Endothelial cell of umbilical vein (primary cell): ENCODE measurements around the gene PPM1L. TPM values are rescaled to one million over a fixed set of nuclear protein-coding genes. Genes with fewer than 3 reads are reported as not detected.

ENCODE experiments used
- BruUV-seq: library from RNA; stranded (reverse); fragments of 400-500 nt; replicated peaks from 2 replicates; lab custom pipeline; 2021; lab: Mats Ljungman, UMichigan
- CTCF ChIA-PET: fragments of 300-600, 350-600 bp; sonication (Branson Sonifier 250); formaldehyde crosslinking; loops from one replicate; lab custom pipeline; 2021; ENCODE audit warnings: antibody characterized with exemption, inconsistent platforms; lab: Charles Lee
- POLR2A ChIA-PET: fragments of 300-600, 350-600 bp; sonication (Branson Sonifier 250); formaldehyde crosslinking; loops from one replicate; lab custom pipeline; 2021; ENCODE audit warnings: antibody characterized with exemption, inconsistent platforms; lab: Charles Lee
- DNase-seq: peaks from one replicate; pipeline ENCODE4 v3.0.0-alpha.2; 2011; ENCODE audit warnings: low read depth, low spot score
- FAIRE-seq: peaks from 2 replicates; lab custom pipeline; 2011; peaks lifted over from hg19 to GRCh38; lab: Jason Lieb, UNC
- H2AFZ ChIP-seq: 2 replicates; pipeline ENCODE4 v1.6.0; 2012; ENCODE audit warnings: low read depth, low read length, control low read depth, inconsistent platforms
- H3K27ac ChIP-seq: 2 replicates; pipeline ENCODE4 v1.5.1; 2011; ENCODE audit warnings: low read depth, mild to moderate bottlenecking, control low read depth, low read length, moderate library complexity; ENCODE audit not compliant: insufficient read depth
- H3K27me3 ChIP-seq, 2 experiments: 2 replicates each; pipeline versions ENCODE4 v1.6.0 to v1.6.1; 2011; ENCODE audit warnings: low read length in 2 of 2, mixed read lengths in 1 of 2; ENCODE audit not compliant: control insufficient read depth in 2 of 2, insufficient read depth in 2 of 2
- H3K36me3 ChIP-seq, 2 experiments: 2 replicates in 1 of 2; 3 replicates in 1 of 2; pipeline ENCODE4 v1.5.1; 2011; ENCODE audit warnings: low read length in 2 of 2, mild to moderate bottlenecking in 1 of 2, moderate library complexity in 1 of 2; ENCODE audit not compliant: control insufficient read depth in 2 of 2, insufficient read depth in 2 of 2; ENCODE audit errors: extremely low read depth in 1 of 2
- H3K4me1 ChIP-seq: 3 replicates; pipeline ENCODE4 v1.5.1; 2011; ENCODE audit warnings: mild to moderate bottlenecking, low read length; ENCODE audit not compliant: control insufficient read depth, insufficient read depth; ENCODE audit errors: extremely low read depth
- H3K4me2 ChIP-seq: 2 replicates; pipeline ENCODE4 v1.6.1; 2011; ENCODE audit warnings: low read length, control low read depth, mixed read lengths; ENCODE audit not compliant: insufficient read depth
- H3K4me3 ChIP-seq, 3 experiments: fragments of 200-600 bp in 1 of 3; sonication (generic), shearing (Covaris generic) in 1 of 3; replicated peaks in 1 of 3; 2 replicates each; pipeline ENCODE4 v1.5.1; 2011 to 2016; ENCODE audit warnings: control low read depth in 3 of 3, low read length in 3 of 3, mild to moderate bottlenecking in 2 of 3, inconsistent platforms in 1 of 3, low read depth in 1 of 3, moderate library complexity in 1 of 3; ENCODE audit not compliant: insufficient read depth in 1 of 3
- H3K79me2 ChIP-seq: 2 replicates; pipeline ENCODE4 v1.6.0; 2012; ENCODE audit warnings: low read length, inconsistent platforms; ENCODE audit not compliant: control insufficient read depth, insufficient read depth
- H3K9ac ChIP-seq: replicated peaks from 2 replicates; pipeline ENCODE3; 2011; ENCODE audit warnings: low read length, control low read depth; ENCODE audit not compliant: insufficient read depth; ENCODE audit errors: extremely low read depth
- H3K9me1 ChIP-seq: replicated peaks from 3 replicates; pipeline ENCODE4 v1.6.0; 2011; ENCODE audit warnings: mild to moderate bottlenecking, low read length; ENCODE audit not compliant: control insufficient read depth, insufficient read depth; ENCODE audit errors: extremely low read depth
- H3K9me3 ChIP-seq: replicated peaks from 2 replicates; pipeline ENCODE4 v1.5.1; 2012; ENCODE audit warnings: low read length, inconsistent platforms; ENCODE audit not compliant: control insufficient read depth, insufficient read depth
- H4K20me1 ChIP-seq: replicated peaks from 2 replicates; pipeline ENCODE3; 2011; ENCODE audit warnings: mild to moderate bottlenecking, low read length; ENCODE audit not compliant: control insufficient read depth, insufficient read depth; ENCODE audit errors: extremely low read depth
- EZH2 ChIP-seq: IDR thresholded peaks from 2 replicates; pipeline ENCODE4 v1.6.1; 2012; ENCODE audit warnings: borderline replicate concordance, low read depth, mild to moderate bottlenecking, moderate library complexity, low read length, inconsistent platforms; ENCODE audit not compliant: severe bottlenecking
- FOS ChIP-seq: IDR thresholded peaks from 2 replicates; pipeline ENCODE4 v1.6.1; 2011; ENCODE audit warnings: mild to moderate bottlenecking, low read length, moderate library complexity, borderline replicate concordance; ENCODE audit not compliant: insufficient read depth
- GATA2 ChIP-seq: IDR thresholded peaks from 2 replicates; pipeline ENCODE4 v1.7.0; 2011; ENCODE audit warnings: low read depth, mild to moderate bottlenecking, moderate library complexity, mixed read lengths, low read length; ENCODE audit not compliant: insufficient read length, insufficient read depth
- JUN ChIP-seq: IDR thresholded peaks from 2 replicates; pipeline ENCODE4 v1.6.1; 2011; ENCODE audit warnings: borderline replicate concordance, low read depth; ENCODE audit not compliant: insufficient read length, insufficient read depth
- MAX ChIP-seq: IDR thresholded peaks from 2 replicates; pipeline ENCODE4 v1.6.1; 2011; ENCODE audit not compliant: insufficient read depth, insufficient read length
- MYC ChIP-seq: IDR thresholded peaks from one replicate; pipeline ENCODE4 v1.6.1; 2011; ENCODE audit warnings: mild to moderate bottlenecking, low read depth, low read length
- POLR2A ChIP-seq: IDR thresholded peaks from 2 replicates; pipeline ENCODE4 v1.6.1; 2012; ENCODE audit warnings: low read depth, mild to moderate bottlenecking, control low read depth, low read length
- POLR2AphosphoS5 ChIP-seq: IDR thresholded peaks from 2 replicates; pipeline ENCODE4 v1.6.1; 2012; ENCODE audit warnings: low read depth, mild to moderate bottlenecking, control low read depth, low read length, moderate library complexity; ENCODE audit not compliant: insufficient read depth
- dilution Hi-C: fragments of 300-500 bp; cut with MboI; formaldehyde crosslinking; loops from one replicate; pipeline ENCODE4 v1.15.0; 2019; ENCODE audit warnings: low sequenced_read_pairs; ENCODE audit not compliant: extremely low pct_ligation_motif_present
- intact Hi-C: fragments of 100-400 bp; cut with micrococcal nuclease; formaldehyde crosslinking; loops from one replicate; pipeline ENCODE4 v1.10.0; 2022
- polyA plus RNA-seq, 4 experiments: library from polyadenylated mRNA; depleted of rRNA in 3 of 4; stranded (reverse) in 3 of 4; unstranded in 1 of 4; fragments of >200 nt; gene quantifications; 2 replicates each; pipeline versions ENCODE4 v1.2.1 to v1.2.3, GENCODE V29; 2011 to 2012; ENCODE audit warnings: missing spikeins in 1 of 4
- total RNA-seq: library from RNA; stranded (reverse); gene quantifications from 2 replicates; pipeline ENCODE4 v1.2.3, GENCODE V29; 2021
- TF ChIP-seq, protein P1 (sequence below), 2 donors: IDR thresholded peaks; 1 replicate in 1 of 2; 2 replicates in 1 of 2; pipeline ENCODE4 v1.5.1; 2011; ENCODE audit warnings: low read length in 2 of 2, mild to moderate bottlenecking in 2 of 2, moderate library complexity in 2 of 2, control low read depth in 1 of 2, inconsistent platforms in 1 of 2, low read depth in 1 of 2; ENCODE audit not compliant: insufficient read depth in 1 of 2; ENCODE audit errors: extremely low read depth in 1 of 2

Gene PPM1L
- total and polyA plus RNA-seq, 2 donors (not counting 3 experiments of a cell fraction or from before 2014, with no cell fraction given): 0.63 to 2.9 TPM

DNA sequence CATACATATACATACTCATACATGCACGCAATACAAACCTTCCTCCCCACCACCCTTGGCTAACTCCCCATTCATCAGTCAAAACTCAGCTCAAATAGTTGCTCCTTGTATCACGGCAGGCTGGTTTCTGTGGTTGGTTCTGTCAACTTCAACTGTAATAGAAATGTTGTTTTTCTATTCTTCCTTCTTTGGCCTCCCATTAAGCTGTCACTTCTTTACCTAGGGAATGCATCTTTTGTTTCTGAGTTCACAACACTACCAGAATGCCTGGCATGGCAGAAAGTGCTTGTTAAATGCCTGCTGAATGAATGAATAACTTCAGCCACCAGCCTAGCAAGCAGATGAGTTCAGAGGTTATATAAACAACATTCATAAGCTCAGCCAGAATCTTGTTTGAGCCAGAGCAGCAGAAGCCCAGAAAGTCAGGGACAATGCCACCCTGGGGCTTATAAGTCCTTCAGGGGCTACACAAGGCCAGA lies 286.0 kb downstream of the PPM1L start:
- H3K27me3 ChIP-seq: no peaks in the 10 kb centered on the region
- peaks cover 3% of the 10 kb centered on the region for H3K4me1 ChIP-seq
- no peaks in the 10 kb centered on the region for H3K36me3 ChIP-seq
- ChIA-PET POLR2A (no interaction called here), CTCF (interaction anchor here (1.4 to 1.6 kb wide), 2 partner anchors 10 to 63 kb away, joined by 3 to 5 read pairs; partner anchors contain the start of gene B3GALNT1)
- dilution Hi-C loops (no loop called here), intact Hi-C loops (no loop called here)
- no peaks in the 10 kb centered on the region for H3K79me2 ChIP-seq
- no peak overlapping the region for H2AFZ ChIP-seq
- no peak overlapping the region for H3K27ac ChIP-seq
- no TSS peak for BruUV-seq
- no peaks in the 10 kb centered on the region for H4K20me1 ChIP-seq
- H3K9me3 ChIP-seq: no peaks in the 10 kb centered on the region
- H3K9ac ChIP-seq: no peak overlapping the region
- no peak overlapping the region for H3K4me2 ChIP-seq
- H3K4me3 ChIP-seq: no peak overlapping the region
- FAIRE-seq (no peak), DNase-seq (peak; percentile 43)
- no peak for TF ChIP-seq POLR2AphosphoS5
- no peak for TF ChIP-seq EZH2
- TF ChIP-seq JUN: no peak
- TF ChIP-seq FOS: no peak
- TF ChIP-seq, protein P1, sequence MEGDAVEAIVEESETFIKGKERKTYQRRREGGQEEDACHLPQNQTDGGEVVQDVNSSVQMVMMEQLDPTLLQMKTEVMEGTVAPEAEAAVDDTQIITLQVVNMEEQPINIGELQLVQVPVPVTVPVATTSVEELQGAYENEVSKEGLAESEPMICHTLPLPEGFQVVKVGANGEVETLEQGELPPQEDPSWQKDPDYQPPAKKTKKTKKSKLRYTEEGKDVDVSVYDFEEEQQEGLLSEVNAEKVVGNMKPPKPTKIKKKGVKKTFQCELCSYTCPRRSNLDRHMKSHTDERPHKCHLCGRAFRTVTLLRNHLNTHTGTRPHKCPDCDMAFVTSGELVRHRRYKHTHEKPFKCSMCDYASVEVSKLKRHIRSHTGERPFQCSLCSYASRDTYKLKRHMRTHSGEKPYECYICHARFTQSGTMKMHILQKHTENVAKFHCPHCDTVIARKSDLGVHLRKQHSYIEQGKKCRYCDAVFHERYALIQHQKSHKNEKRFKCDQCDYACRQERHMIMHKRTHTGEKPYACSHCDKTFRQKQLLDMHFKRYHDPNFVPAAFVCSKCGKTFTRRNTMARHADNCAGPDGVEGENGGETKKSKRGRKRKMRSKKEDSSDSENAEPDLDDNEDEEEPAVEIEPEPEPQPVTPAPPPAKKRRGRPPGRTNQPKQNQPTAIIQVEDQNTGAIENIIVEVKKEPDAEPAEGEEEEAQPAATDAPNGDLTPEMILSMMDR (IDR thresholded peaks at IDR 0.05; ENCODE audit: extremely low read depth in 1 of 2, insufficient read depth in 1 of 2, low read depth in 1 of 2, low read length in 2 of 2): no peak
- no peak for TF ChIP-seq MYC
- TF ChIP-seq POLR2A: no peak
- TF ChIP-seq MAX: no peak
- no peak for TF ChIP-seq GATA2
- no peaks in the 10 kb centered on the region for H3K9me1 ChIP-seq
